ENCODE data around the gene AOX1.

- TF ChIP-seq, protein P1, sequence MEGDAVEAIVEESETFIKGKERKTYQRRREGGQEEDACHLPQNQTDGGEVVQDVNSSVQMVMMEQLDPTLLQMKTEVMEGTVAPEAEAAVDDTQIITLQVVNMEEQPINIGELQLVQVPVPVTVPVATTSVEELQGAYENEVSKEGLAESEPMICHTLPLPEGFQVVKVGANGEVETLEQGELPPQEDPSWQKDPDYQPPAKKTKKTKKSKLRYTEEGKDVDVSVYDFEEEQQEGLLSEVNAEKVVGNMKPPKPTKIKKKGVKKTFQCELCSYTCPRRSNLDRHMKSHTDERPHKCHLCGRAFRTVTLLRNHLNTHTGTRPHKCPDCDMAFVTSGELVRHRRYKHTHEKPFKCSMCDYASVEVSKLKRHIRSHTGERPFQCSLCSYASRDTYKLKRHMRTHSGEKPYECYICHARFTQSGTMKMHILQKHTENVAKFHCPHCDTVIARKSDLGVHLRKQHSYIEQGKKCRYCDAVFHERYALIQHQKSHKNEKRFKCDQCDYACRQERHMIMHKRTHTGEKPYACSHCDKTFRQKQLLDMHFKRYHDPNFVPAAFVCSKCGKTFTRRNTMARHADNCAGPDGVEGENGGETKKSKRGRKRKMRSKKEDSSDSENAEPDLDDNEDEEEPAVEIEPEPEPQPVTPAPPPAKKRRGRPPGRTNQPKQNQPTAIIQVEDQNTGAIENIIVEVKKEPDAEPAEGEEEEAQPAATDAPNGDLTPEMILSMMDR (IDR thresholded peaks at IDR 0.05): no peak
- TF ChIP-seq FOXM1 (IDR thresholded peaks at IDR 0.05; ENCODE audit: low read depth): no peak
Observed at GRCh38 chr2:200708943-200709342, 123.1 kb downstream of the AOX1 start.
